ENCODE results near the gene GRID1. TPM values are rescaled to one million over a fixed set of nuclear protein-coding genes. Genes with fewer than 3 reads are reported as not detected.
A peak's percentile ranks its signal among the peaks of the same experiment; 100 is the strongest.

GRID1 gene
- total RNA-seq, 1 experiment from 2014 or later = 0.37 TPM

- TF ChIP-seq MYBL2 (CRISPR knock-in tag; IDR thresholded peaks at IDR 0.05) = peak; percentile 15; the same call in 1 of the 2 replicates
- no peak for TF ChIP-seq ZNF425 (CRISPR knock-in tag; conservative IDR thresholded peaks at IDR 0.05)
- TF ChIP-seq CDX4 (CRISPR knock-in tag; IDR thresholded peaks at IDR 0.05; ENCODE audit: borderline replicate concordance) = no peak
- TF ChIP-seq NFATC4 (CRISPR knock-in tag; IDR thresholded peaks at IDR 0.05) = no peak
- TF ChIP-seq TCF7 (CRISPR knock-in tag; IDR thresholded peaks at IDR 0.05; ENCODE audit: low read depth) = no peak
- TF ChIP-seq OVOL2 (CRISPR knock-in tag; IDR thresholded peaks at IDR 0.05; ENCODE audit: borderline replicate concordance) = no peak
- TF ChIP-seq ZNF532 (CRISPR knock-in tag; IDR thresholded peaks at IDR 0.05; ENCODE audit: borderline replicate concordance) = no peak
- TF ChIP-seq CBFB (CRISPR knock-in tag; IDR thresholded peaks at IDR 0.05; ENCODE audit: low read depth) = no peak
- no peak; the same call in 1 of the 2 replicates for TF ChIP-seq USF2 (CRISPR knock-in tag; IDR thresholded peaks at IDR 0.05)
- TF ChIP-seq ATF3 (CRISPR knock-in tag; conservative IDR thresholded peaks at IDR 0.05) = no peak
- TF ChIP-seq ZNF416 (CRISPR knock-in tag; IDR thresholded peaks at IDR 0.05) = no peak
- TF ChIP-seq KAT7 (CRISPR knock-in tag; IDR thresholded peaks at IDR 0.05; ENCODE audit: borderline replicate concordance) = peak; percentile 76; the same call in 1 of the 2 replicates
- no peak for TF ChIP-seq GRHL2 (CRISPR knock-in tag; IDR thresholded peaks at IDR 0.05; ENCODE audit: insufficient replicate concordance, severe bottlenecking)
- no peak for TF ChIP-seq RORB (CRISPR knock-in tag; IDR thresholded peaks at IDR 0.05)
- no peak for TF ChIP-seq ZSCAN18 (CRISPR knock-in tag; IDR thresholded peaks at IDR 0.05)
- TF ChIP-seq AFF4 (CRISPR knock-in tag; IDR thresholded peaks at IDR 0.05; ENCODE audit: borderline replicate concordance) = no peak
- no peak for TF ChIP-seq ZNF219 (CRISPR knock-in tag; IDR thresholded peaks at IDR 0.05; ENCODE audit: borderline replicate concordance)
- no peak for TF ChIP-seq ZNF317 (CRISPR knock-in tag; IDR thresholded peaks at IDR 0.05; ENCODE audit: borderline replicate concordance, low read depth)
- no peak; the same call in 1 of the 2 replicates for TF ChIP-seq E2F5 (CRISPR knock-in tag; IDR thresholded peaks at IDR 0.05)
- no peak; the same call in 1 of the 2 replicates for TF ChIP-seq ZNF263 (CRISPR knock-in tag; IDR thresholded peaks at IDR 0.05; ENCODE audit: low read depth)
Observed at GRCh38 chr10:86399879-86400704, 33.5 kb upstream of the GRID1 start (continued).

All from WTC11 (cell line).